Liver (tissue), 9 donors: ENCODE measurements around the gene F5. TPM values are rescaled to one million over a fixed set of nuclear protein-coding genes. Genes with fewer than 3 reads are reported as not detected.

Experiments used
- DNase-seq: peaks from one replicate; pipeline ENCODE4 v3.0.0-alpha.2; 2017; ENCODE audit warnings: low spot score
- H3K27ac ChIP-seq, 2 donors: one replicate each; pipeline ENCODE4 v1.7.0; 2013; ENCODE audit warnings: inconsistent platforms in 2 of 2, low read length in 2 of 2, control low read depth in 1 of 2, low read depth in 1 of 2, mild to moderate bottlenecking in 1 of 2
- H3K27me3 ChIP-seq, 4 donors: one replicate each; pipeline versions ENCODE4 v1.6.1 to v1.7.0; 2013; ENCODE audit warnings: low read length in 3 of 4, inconsistent platforms in 1 of 4, mild to moderate bottlenecking in 1 of 4, moderate library complexity in 1 of 4; ENCODE audit not compliant: control insufficient read depth in 4 of 4, insufficient read depth in 4 of 4
- H3K36me3 ChIP-seq, 4 donors: one replicate each; pipeline versions ENCODE4 v1.6.1 to v1.7.0; 2013; ENCODE audit warnings: low read length in 3 of 4, mild to moderate bottlenecking in 3 of 4, low read depth in 1 of 4, moderate library complexity in 1 of 4; ENCODE audit not compliant: control insufficient read depth in 4 of 4, insufficient read depth in 3 of 4
- H3K4me1 ChIP-seq, 4 donors: one replicate each; pipeline versions ENCODE4 v1.6.1 to v1.7.0; 2013; ENCODE audit warnings: low read length in 3 of 4, mild to moderate bottlenecking in 3 of 4, moderate library complexity in 1 of 4; ENCODE audit not compliant: control insufficient read depth in 4 of 4, insufficient read depth in 4 of 4
- H3K4me3 ChIP-seq, 3 donors: one replicate each; pipeline versions ENCODE4 v1.6.1 to v1.7.0; 2013; ENCODE audit warnings: low read length in 3 of 3, control low read depth in 1 of 3, low read depth in 1 of 3, mild to moderate bottlenecking in 1 of 3
- H3K9ac ChIP-seq, 2 donors: one replicate each; pipeline ENCODE4 v1.7.0; 2013; ENCODE audit warnings: low read length in 2 of 2, mild to moderate bottlenecking in 2 of 2, moderate library complexity in 2 of 2, control low read depth in 1 of 2, low read depth in 1 of 2
- H3K9me3 ChIP-seq, 4 donors: one replicate each; pipeline versions ENCODE4 v1.6.1 to v1.7.0; 2013; ENCODE audit warnings: low read length in 3 of 4; ENCODE audit not compliant: control insufficient read depth in 4 of 4
- ATF3 ChIP-seq: IDR thresholded peaks from 2 replicates; pipeline ENCODE4 v1.6.1; 2016; ENCODE audit warnings: antibody characterized with exemption
- CTCF ChIP-seq: fragments of 150-350 bp; IDR thresholded peaks from 2 replicates; pipeline ENCODE4 v1.5.1; 2017; ENCODE audit warnings: improper control_type of control experiment, low read depth, low read length; ENCODE audit not compliant: missing input control
- EGR1 ChIP-seq, 2 donors: IDR thresholded peaks; 2 replicates each; pipeline ENCODE4 v1.6.1; 2016 to 2018; ENCODE audit warnings: antibody characterized with exemption in 2 of 2, low read depth in 2 of 2
- FOXA1 ChIP-seq: IDR thresholded peaks from 2 replicates; pipeline ENCODE4 v1.6.1; 2016; ENCODE audit warnings: antibody characterized with exemption
- FOXA2 ChIP-seq: IDR thresholded peaks from 2 replicates; pipeline ENCODE4 v1.6.1; 2016; ENCODE audit warnings: antibody characterized with exemption
- GABPA ChIP-seq, 2 donors: IDR thresholded peaks in 1 of 2; conservative IDR thresholded peaks in 1 of 2; 2 replicates each; pipeline ENCODE4 v1.6.1; 2016; ENCODE audit warnings: antibody characterized with exemption in 2 of 2, mild to moderate bottlenecking in 1 of 2, moderate library complexity in 1 of 2
- HNF4A ChIP-seq, 2 donors: conservative IDR thresholded peaks; 2 replicates each; pipeline ENCODE4 v1.6.1; 2016; ENCODE audit warnings: antibody characterized with exemption in 2 of 2, mild to moderate bottlenecking in 2 of 2
- HNF4G ChIP-seq: IDR thresholded peaks from 2 replicates; pipeline ENCODE4 v1.6.1; 2016; ENCODE audit warnings: antibody characterized with exemption
- JUND ChIP-seq, 2 donors: IDR thresholded peaks; 2 replicates each; pipeline ENCODE4 v1.6.1; 2016; ENCODE audit warnings: antibody characterized with exemption in 2 of 2
- MAX ChIP-seq: IDR thresholded peaks from 2 replicates; pipeline ENCODE4 v1.6.1; 2016; ENCODE audit warnings: antibody characterized with exemption
- NR2F2 ChIP-seq: IDR thresholded peaks from 2 replicates; pipeline ENCODE4 v1.6.1; 2016; ENCODE audit warnings: antibody characterized with exemption
- RAD21 ChIP-seq, 2 donors: IDR thresholded peaks; 2 replicates each; pipeline ENCODE4 v1.6.1; 2016; ENCODE audit warnings: antibody characterized with exemption in 2 of 2, mild to moderate bottlenecking in 2 of 2
- RXRA ChIP-seq, 2 donors: IDR thresholded peaks; 2 replicates each; pipeline ENCODE4 v1.6.1; 2017 to 2018; ENCODE audit warnings: antibody characterized with exemption in 2 of 2, mild to moderate bottlenecking in 1 of 2
- SP1 ChIP-seq: IDR thresholded peaks from 2 replicates; pipeline ENCODE4 v1.6.1; 2018; ENCODE audit warnings: antibody characterized with exemption, mild to moderate bottlenecking
- TAF1 ChIP-seq: conservative IDR thresholded peaks from 2 replicates; pipeline ENCODE4 v1.6.1; 2016; ENCODE audit warnings: antibody characterized with exemption, mild to moderate bottlenecking
- YY1 ChIP-seq: IDR thresholded peaks from 2 replicates; pipeline ENCODE4 v1.6.1; 2016; ENCODE audit warnings: antibody characterized with exemption, mild to moderate bottlenecking
- ZBTB33 ChIP-seq: IDR thresholded peaks from 2 replicates; pipeline ENCODE4 v1.6.1; 2016; ENCODE audit warnings: antibody characterized with exemption
- WGBS: extraction: QIAGEN DNeasy Blood & Tissue Kit; methylation state at CpG from one replicate; pipeline ENCODE4 v1.1.7; 2013; 5-methylcytosine and 5-hydroxymethylcytosine counted together
- polyA plus RNA-seq, 2 donors: library from polyadenylated mRNA; stranded (reverse) in 1 of 2; unstranded in 1 of 2; fragments of 200-250 nt in 1 of 2; fragments of >200 nt in 1 of 2; fragmentation: Nextera tagmentation in 1 of 2; extraction: Ambion mirVana in 1 of 2; gene quantifications; one replicate each; pipeline versions ENCODE4 v1.2.1 to v1.2.3, GENCODE V29; 2013 to 2015
- total RNA-seq, 2 donors: library from RNA; depleted of rRNA; stranded (reverse); fragments of >200 nt; gene quantifications; one replicate each; pipeline ENCODE4 v1.2.3, GENCODE V29; 2014
- donor health status: healthy.
- donor health status: healthy.
- donor health status: healthy.
- donor health status: healthy.
- donor health status: healthy.

Gene F5
- total and polyA plus RNA-seq, 4 donors, result 86.1 to 155 (median 129) TPM

- TF ChIP-seq CTCF, result no peak
- TF ChIP-seq ATF3, result no peak
- no peak for TF ChIP-seq GABPA (IDR thresholded peaks at IDR 0.05 in 1 of 2, conservative IDR thresholded peaks at IDR 0.05 in 1 of 2)
- TF ChIP-seq JUND (IDR thresholded peaks at IDR 0.05), result no peak
Observed at GRCh38 chr1:169494343-169494742, 91.9 kb downstream of the F5 start (continued).

- no peak overlapping the region for H3K9ac ChIP-seq
- WGBS, result 91% methylated on average over 1 of the region's 1 CpG
- TF ChIP-seq JUND (IDR thresholded peaks at IDR 0.05) (no peak), FOXA1 (no peak), NR2F2 (no peak), YY1 (no peak), TAF1 (no peak), RXRA (IDR thresholded peaks at IDR 0.05) (no peak), GABPA (IDR thresholded peaks at IDR 0.05 in 1 of 2, conservative IDR thresholded peaks at IDR 0.05 in 1 of 2) (no peak)
Observed at GRCh38 chr1:169493251-169493650, 93.0 kb downstream of the F5 start.

GRCh38 chr1:169491845-169492281 lies 94.4 kb downstream of the F5 start:
- TF ChIP-seq HNF4A (conservative IDR thresholded peaks at IDR 0.05) (no peak), TAF1 (no peak), MAX (no peak)
- H3K4me1 ChIP-seq, result peaks cover 3 to 22% (median 10%) of the 10 kb centered on the region in 4 donors
- H3K27ac ChIP-seq, result no peak overlapping the region
- H3K4me3 ChIP-seq, result no peak overlapping the region
- 94% methylated on average over 3 of the region's 3 CpGs for WGBS
- H3K36me3 ChIP-seq, result no peaks in the 10 kb centered on the region
- H3K9ac ChIP-seq, result no peak overlapping the region
- H3K27me3 ChIP-seq, result no peaks in the 10 kb centered on the region
- DNase-seq, result no peak
- H3K9me3 ChIP-seq, result no peaks in the 10 kb centered on the region

More at GRCh38 chr1:169493251-169493650, 93.0 kb downstream of the F5 start:
- Histone ChIP-seq H3K27ac (no peak overlapping the region), H3K4me1 (peaks cover 1 to 9% (median 4%) of the 10 kb centered on the region in 4 donors), H3K4me3 (no peak overlapping the region), H3K27me3 (no peaks in the 10 kb centered on the region), H3K36me3 (no peaks in the 10 kb centered on the region), H3K9me3 (no peaks in the 10 kb centered on the region)
- no peak for DNase-seq

- Histone ChIP-seq H3K27me3 (no peaks in the 10 kb centered on the region), H3K4me1 (peaks cover 3 to 40% (median 13%) of the 10 kb centered on the region in 4 donors), H3K36me3 (no peaks in the 10 kb centered on the region), H3K9me3 (no peaks in the 10 kb centered on the region), H3K27ac (no peak overlapping the region), H3K9ac (no peak overlapping the region), H3K4me3 (no peak overlapping the region)
- DNase-seq, result no peak
- TF ChIP-seq FOXA2 (no peak), YY1 (no peak), GABPA (IDR thresholded peaks at IDR 0.05 in 1 of 2, conservative IDR thresholded peaks at IDR 0.05 in 1 of 2) (no peak), EGR1 (IDR thresholded peaks at IDR 0.05; ENCODE audit: low read depth in 2 of 2) (no peak), HNF4A (conservative IDR thresholded peaks at IDR 0.05) (no peak), RXRA (IDR thresholded peaks at IDR 0.05) (no peak), ATF3 (no peak), HNF4G (no peak), NR2F2 (no peak), TAF1 (no peak), ZBTB33 (no peak), SP1 (no peak), CTCF (no peak), RAD21 (IDR thresholded peaks at IDR 0.05) (no peak)
- 81% methylated on average over 4 of the region's 4 CpGs for WGBS
Observed at GRCh38 chr1:169488157-169488556, 98.1 kb downstream of the F5 start.
